ENCODE measurements around the gene SMIM38. TPM values are rescaled to one million over a fixed set of nuclear protein-coding genes. Genes with fewer than 3 reads are reported as not detected.

SMIM38 gene
- total RNA-seq, 1 donor from 2014 or later = 0.26 TPM

DNA sequence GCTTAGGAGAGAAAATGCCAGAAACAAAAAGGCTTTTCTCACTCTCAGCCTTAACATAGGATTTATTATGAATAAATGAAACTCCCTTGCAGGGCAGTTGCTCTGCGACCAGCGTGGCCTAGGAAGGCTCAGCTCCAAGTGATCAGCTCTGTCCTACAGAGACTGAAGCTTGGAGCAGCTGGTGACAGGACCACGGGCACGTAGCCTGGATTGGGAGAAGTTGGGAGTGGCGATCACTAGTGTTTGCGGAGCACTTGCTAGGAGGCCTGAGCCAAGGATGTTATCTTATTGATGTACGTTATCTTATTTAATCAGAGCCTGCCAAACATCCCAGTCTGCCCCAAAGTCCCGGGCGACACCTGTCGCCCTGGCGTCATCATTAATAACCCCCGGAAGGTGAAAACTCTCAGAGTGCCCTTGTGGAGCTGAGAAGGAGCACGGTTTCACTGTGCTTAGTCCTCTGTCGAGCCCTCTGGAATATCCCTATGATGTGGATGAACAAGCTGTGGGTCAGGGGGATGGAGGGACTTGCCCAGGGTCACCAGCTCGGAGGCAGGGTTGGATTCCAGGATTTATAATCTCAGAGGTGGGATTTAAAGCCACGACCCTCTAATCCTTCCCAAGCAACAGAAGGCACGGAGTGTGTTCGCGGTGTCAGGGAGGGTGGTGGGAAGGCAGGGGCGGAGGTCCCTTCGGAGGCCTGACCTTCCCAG is 40.8 kb upstream of the SMIM38 start:
- intact Hi-C loops (cut with micrococcal nuclease) = no loop called here
- no peak overlapping the region for H3K27ac Mint-ChIP-seq
- peaks cover 9% of the 10 kb centered on the region for H3K9me3 Mint-ChIP-seq
- peaks cover 3% of the 10 kb centered on the region for H3K36me3 Mint-ChIP-seq (ENCODE audit: low read depth)
- no peaks in the 10 kb centered on the region for H3K4me1 Mint-ChIP-seq (ENCODE audit: low read depth)
- H3K4me3 Mint-ChIP-seq = no peak overlapping the region
- no peak for DNase-seq (ENCODE audit: low spot score)
- H3K27me3 Mint-ChIP-seq (ENCODE audit: insufficient read depth) = no peaks in the 10 kb centered on the region

GRCh38 chr11:69115586-69116560 is 39.9 kb upstream of the SMIM38 start:
- no peak overlapping the region for H3K4me3 Mint-ChIP-seq
- peaks cover 4% of the 10 kb centered on the region for H3K4me1 Mint-ChIP-seq (ENCODE audit: low read depth)
- intact Hi-C loops (cut with micrococcal nuclease) = no loop called here
- peaks cover 3% of the 10 kb centered on the region for H3K9me3 Mint-ChIP-seq
- no peak overlapping the region for H3K27ac Mint-ChIP-seq
- no peaks in the 10 kb centered on the region for H3K27me3 Mint-ChIP-seq (ENCODE audit: insufficient read depth)
- H3K36me3 Mint-ChIP-seq (ENCODE audit: low read depth) = no peaks in the 10 kb centered on the region
- DNase-seq (ENCODE audit: low spot score) = no peak

DNA sequence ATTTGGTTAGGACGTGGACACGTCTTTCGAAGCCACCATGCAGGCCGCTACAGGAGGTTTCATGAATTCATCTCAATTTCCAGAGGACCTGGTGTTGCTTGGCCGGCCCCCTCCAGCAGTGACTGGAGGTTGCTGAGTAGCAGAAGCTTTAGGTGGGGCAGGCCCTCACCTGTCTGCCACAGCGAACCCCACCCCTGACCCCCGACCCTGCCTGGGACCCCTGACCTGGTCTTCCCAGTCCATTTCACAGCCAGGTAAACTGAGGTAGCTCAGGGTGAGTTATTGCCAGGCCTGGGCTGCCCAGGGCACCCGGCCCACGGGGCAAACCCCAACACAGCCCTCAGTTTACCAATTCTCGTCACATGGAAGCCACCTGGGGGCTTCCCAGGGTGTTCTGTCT is 39.1 kb upstream of the SMIM38 start:
- intact Hi-C loops (cut with micrococcal nuclease) = no loop called here
- peaks cover 10% of the 10 kb centered on the region for H3K4me1 Mint-ChIP-seq (ENCODE audit: low read depth)
- H3K9me3 Mint-ChIP-seq = no peaks in the 10 kb centered on the region
- no peaks in the 10 kb centered on the region for H3K27me3 Mint-ChIP-seq (ENCODE audit: insufficient read depth)
- no peak for DNase-seq (ENCODE audit: low spot score)
- no peak overlapping the region for H3K27ac Mint-ChIP-seq
- no peaks in the 10 kb centered on the region for H3K36me3 Mint-ChIP-seq (ENCODE audit: low read depth)
- H3K4me3 Mint-ChIP-seq = no peak overlapping the region

- Mint-ChIP-seq H3K9me3 (peaks cover 3% of the 10 kb centered on the region), H3K4me1 (ENCODE audit: low read depth) (peaks cover 28% of the 10 kb centered on the region), H3K36me3 (ENCODE audit: low read depth) (no peaks in the 10 kb centered on the region), H3K27ac (no peak overlapping the region), H3K4me3 (no peak overlapping the region), H3K27me3 (ENCODE audit: insufficient read depth) (no peaks in the 10 kb centered on the region)
- no peak for DNase-seq (ENCODE audit: low spot score)
- intact Hi-C loops (cut with micrococcal nuclease) = no loop called here
Measured at GRCh38 chr11:69119190-69119589, 36.5 kb upstream of the SMIM38 start.

DNA sequence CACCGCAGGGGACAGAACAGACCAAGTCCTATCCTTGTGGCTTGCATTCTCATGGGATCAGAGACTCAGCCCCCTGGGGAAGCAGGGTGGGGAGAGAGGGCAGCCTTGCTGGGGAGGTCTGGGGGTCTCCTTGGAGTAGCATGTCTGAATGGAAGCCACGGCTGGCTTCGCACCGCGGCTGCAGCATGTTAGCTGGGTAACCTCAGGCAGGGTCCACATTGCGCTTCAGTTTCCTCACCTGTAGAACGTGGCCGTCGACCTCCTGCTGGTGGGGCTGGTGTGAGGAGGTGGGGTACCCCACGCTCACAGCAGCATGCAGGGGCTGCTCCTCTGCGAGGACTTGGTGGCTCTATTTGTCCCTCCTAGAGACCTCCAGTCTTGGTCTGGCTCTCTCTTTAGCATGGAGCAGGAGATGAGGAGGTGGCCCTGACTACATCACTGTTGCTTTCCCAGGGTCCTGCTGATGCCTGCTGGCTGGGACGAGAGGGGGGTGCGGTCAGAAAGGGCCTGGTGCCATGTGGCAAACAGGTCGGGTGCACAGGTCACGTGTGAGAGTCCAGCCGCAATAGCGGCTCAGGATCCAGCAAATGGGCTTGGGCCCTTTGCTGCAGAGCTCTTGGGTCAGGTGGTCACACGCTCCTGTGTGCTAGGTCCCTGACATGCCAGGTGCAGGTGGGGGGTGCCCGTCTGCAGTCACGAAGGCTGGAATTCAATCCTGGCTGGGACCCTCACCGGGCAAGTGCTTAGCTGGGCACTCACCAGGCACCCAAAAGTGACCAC is 35.4 kb upstream of the SMIM38 start:
- Mint-ChIP-seq H3K27ac (no peak overlapping the region), H3K9me3 (peaks cover 6% of the 10 kb centered on the region), H3K4me1 (ENCODE audit: low read depth) (peaks cover 36% of the 10 kb centered on the region), H3K4me3 (no peak overlapping the region), H3K27me3 (ENCODE audit: insufficient read depth) (peaks cover 2% of the 10 kb centered on the region), H3K36me3 (ENCODE audit: low read depth) (no peaks in the 10 kb centered on the region)
- DNase-seq (ENCODE audit: low spot score) = no peak
- intact Hi-C loops (cut with micrococcal nuclease) = loop anchor here (5.0 kb wide), 2 partner anchors 427 to 522 kb away; partner anchors contain the start of gene CCND1

DNA sequence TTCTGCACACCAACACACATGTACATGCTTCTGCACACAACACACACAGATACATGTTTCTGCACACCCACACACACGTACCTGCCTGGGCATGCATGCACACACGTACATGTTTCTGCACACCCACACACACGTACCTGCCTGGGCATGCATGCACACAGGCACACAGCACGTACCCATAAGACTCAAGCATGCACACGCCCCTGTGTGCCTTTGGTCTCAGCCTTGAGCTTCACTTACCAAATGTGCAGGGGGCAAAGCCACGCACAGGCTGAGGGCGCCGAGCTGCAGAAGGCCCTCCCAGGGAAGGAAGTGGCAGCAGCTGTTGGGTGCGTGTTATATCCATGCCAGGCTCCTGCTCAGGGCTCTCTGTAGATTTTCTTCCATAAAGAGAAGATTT is 34.7 kb upstream of the SMIM38 start:
- peaks cover 36% of the 10 kb centered on the region for H3K4me1 Mint-ChIP-seq (ENCODE audit: low read depth)
- peak overlapping the region; percentile 76 for H3K27ac Mint-ChIP-seq
- H3K4me3 Mint-ChIP-seq = no peak overlapping the region
- intact Hi-C loops (cut with micrococcal nuclease) = loop anchor here (5.0 kb wide), 2 partner anchors 426 to 521 kb away; partner anchors contain the start of gene CCND1
- peaks cover 2% of the 10 kb centered on the region for H3K27me3 Mint-ChIP-seq (ENCODE audit: insufficient read depth)
- no peaks in the 10 kb centered on the region for H3K36me3 Mint-ChIP-seq (ENCODE audit: low read depth)
- H3K9me3 Mint-ChIP-seq = peaks cover 6% of the 10 kb centered on the region
- no peak for DNase-seq (ENCODE audit: low spot score)

DNA sequence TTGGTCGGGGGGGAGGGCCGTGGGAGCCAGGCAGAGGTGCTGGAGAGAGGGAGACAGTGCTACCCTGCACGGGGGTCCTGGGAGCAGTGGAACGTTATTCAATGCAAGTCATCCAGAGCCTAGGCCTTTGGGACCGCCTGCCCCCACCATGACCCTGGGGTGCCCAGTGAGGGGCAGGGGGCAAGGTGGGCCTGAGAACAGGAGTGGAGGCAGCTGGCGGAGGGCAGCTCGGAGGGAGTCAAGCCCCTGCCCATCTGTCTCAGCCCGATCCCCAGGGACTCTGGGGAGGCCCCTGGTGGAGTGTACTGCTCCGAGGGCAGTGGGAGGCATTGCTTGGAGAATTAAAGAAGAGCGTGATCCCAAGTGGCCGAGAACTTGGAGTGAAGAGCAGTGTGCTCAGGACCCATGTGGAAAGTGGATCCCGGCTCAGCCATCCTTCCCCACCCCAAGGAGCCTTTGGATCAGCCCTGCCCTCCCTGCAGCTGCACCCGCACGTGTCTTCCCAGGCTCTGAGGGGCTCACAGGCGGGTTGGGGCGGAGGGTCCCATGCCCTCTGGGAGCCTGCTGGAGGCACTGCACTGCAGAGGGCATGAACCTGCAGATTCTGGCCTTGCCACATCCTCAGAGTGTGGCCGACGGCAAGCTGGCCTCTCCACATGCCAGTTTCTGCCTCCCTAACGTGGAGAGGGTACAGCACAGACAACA is 34.0 kb upstream of the SMIM38 start:
- Mint-ChIP-seq H3K4me1 (ENCODE audit: low read depth) (peaks cover 36% of the 10 kb centered on the region), H3K27me3 (ENCODE audit: insufficient read depth) (peaks cover 2% of the 10 kb centered on the region), H3K4me3 (no peak overlapping the region), H3K9me3 (peaks cover 6% of the 10 kb centered on the region), H3K27ac (peak overlapping the region; percentile 76), H3K36me3 (ENCODE audit: low read depth) (no peaks in the 10 kb centered on the region)
- no peak for DNase-seq (ENCODE audit: low spot score)
- intact Hi-C loops (cut with micrococcal nuclease) = loop anchor here (5.0 kb wide), 2 partner anchors 426 to 521 kb away; partner anchors contain the start of gene CCND1

DNA sequence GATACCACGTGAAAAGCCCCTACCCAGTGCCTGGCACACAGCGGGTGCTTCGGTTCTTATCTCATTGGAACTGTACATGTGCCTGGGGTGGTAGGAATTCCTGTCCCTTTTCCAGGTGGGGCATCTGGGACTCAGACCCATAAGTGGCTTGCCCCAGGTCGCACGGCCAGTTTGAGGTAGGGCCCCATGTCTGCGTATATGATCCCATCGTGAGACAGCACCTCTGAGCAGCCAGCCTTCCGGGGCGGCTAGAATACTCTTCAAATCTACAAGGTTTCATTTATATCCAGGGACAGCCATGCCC is 33.5 kb upstream of the SMIM38 start:
- Mint-ChIP-seq H3K4me1 (ENCODE audit: low read depth) (peaks cover 36% of the 10 kb centered on the region), H3K36me3 (ENCODE audit: low read depth) (no peaks in the 10 kb centered on the region), H3K4me3 (peak overlapping the region; percentile 22), H3K9me3 (peaks cover 6% of the 10 kb centered on the region), H3K27me3 (ENCODE audit: insufficient read depth) (peaks cover 2% of the 10 kb centered on the region), H3K27ac (no peak overlapping the region)
- DNase-seq (ENCODE audit: low spot score) = no peak
- intact Hi-C loops (cut with micrococcal nuclease) = loop anchor here (5.0 kb wide), 2 partner anchors 425 to 520 kb away; partner anchors contain the start of gene CCND1

DNA sequence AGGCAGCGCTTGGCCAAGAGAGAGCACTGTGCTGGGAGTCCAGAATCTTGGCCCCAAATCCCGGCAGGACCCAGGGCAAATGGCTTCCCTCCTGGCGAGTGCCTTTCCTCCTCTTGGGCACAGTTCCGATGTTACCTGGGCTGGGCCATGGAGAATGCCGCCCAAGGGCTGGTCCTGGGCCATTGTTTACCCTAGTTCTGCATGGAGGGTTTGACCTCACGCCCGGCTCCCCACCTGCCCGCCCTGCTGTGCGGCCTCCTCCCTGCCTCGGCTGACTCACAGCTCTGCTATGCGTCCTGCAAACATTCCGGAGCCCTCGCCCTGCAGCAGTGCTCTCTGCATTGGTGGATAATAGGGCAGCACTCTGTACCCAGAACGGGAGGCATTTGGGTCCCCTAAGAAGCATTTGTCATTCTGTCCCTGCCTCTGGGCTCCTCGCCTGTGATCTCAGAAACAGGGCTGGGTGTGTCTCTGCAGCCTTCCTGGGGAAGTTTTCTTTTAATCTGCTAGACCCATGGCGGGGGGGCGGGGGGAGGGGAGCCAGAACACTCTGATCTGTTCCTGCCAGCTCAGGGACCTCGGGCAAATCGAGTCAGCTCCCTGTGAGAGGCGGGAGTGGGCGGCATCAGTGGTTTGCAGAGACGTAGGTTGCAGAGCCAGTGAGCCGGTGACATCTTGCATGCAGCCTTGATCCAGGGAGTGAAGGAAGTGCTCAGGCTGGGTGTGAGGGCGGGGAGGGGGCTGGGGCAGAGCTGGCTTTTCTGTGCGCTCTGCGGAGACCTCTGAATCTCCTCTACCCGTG is 32.9 kb upstream of the SMIM38 start:
- H3K9me3 Mint-ChIP-seq = peaks cover 7% of the 10 kb centered on the region
- peak overlapping the region; percentile 59 for H3K4me3 Mint-ChIP-seq
- intact Hi-C loops (cut with micrococcal nuclease) = loop anchor here (1.0 to 5.0 kb wide), 7 partner anchors 43 to 519 kb away; partner anchors contain the start of gene CCND1
- peak overlapping the region; percentile 5 for H3K27ac Mint-ChIP-seq
- H3K27me3 Mint-ChIP-seq (ENCODE audit: insufficient read depth) = peaks cover 2% of the 10 kb centered on the region
- peaks cover 36% of the 10 kb centered on the region for H3K4me1 Mint-ChIP-seq (ENCODE audit: low read depth)
- H3K36me3 Mint-ChIP-seq (ENCODE audit: low read depth) = no peaks in the 10 kb centered on the region
- peak; percentile 40 for DNase-seq (ENCODE audit: low spot score)

- H3K4me1 Mint-ChIP-seq (ENCODE audit: low read depth) = peaks cover 36% of the 10 kb centered on the region
Measured at GRCh38 chr11:69123593-69124545, 31.9 kb upstream of the SMIM38 start.

GRCh38 chr11:69125861-69126260 is 29.9 kb upstream of the SMIM38 start:
- Mint-ChIP-seq H3K4me3 (no peak overlapping the region), H3K27me3 (ENCODE audit: insufficient read depth) (peaks cover 2% of the 10 kb centered on the region), H3K36me3 (ENCODE audit: low read depth) (no peaks in the 10 kb centered on the region), H3K27ac (no peak overlapping the region), H3K9me3 (peaks cover 20% of the 10 kb centered on the region), H3K4me1 (ENCODE audit: low read depth) (peaks cover 32% of the 10 kb centered on the region)
- intact Hi-C loops (cut with micrococcal nuclease) = no loop called here
- DNase-seq (ENCODE audit: low spot score) = no peak

More at GRCh38 chr11:69123593-69124545, 31.9 kb upstream of the SMIM38 start:
- DNase-seq (ENCODE audit: low spot score) = no peak
- no peaks in the 10 kb centered on the region for H3K36me3 Mint-ChIP-seq (ENCODE audit: low read depth)
- peaks cover 17% of the 10 kb centered on the region for H3K9me3 Mint-ChIP-seq
- peak overlapping the region; percentile 39 for H3K4me3 Mint-ChIP-seq
- peak overlapping the region; percentile 68 for H3K27ac Mint-ChIP-seq
- intact Hi-C loops (cut with micrococcal nuclease) = loop anchor here (1.0 to 5.0 kb wide), 7 partner anchors 42 to 518 kb away; partner anchors contain the start of gene CCND1
- H3K27me3 Mint-ChIP-seq (ENCODE audit: insufficient read depth) = peaks cover 2% of the 10 kb centered on the region

Measured in activated T-helper 1 cell treated with anti-CD3 and anti-CD28 coated beads, Interleukin-12 subunit alpha, Interleukin-12 subunit beta, Interleukin-2, Interleukin-4 antibody, amounts not matched to agents 30 ng/mL and 10 ng/mL and 1 ng/mL, durations not matched to agents 14 hours and 24 hours and 36 hours (primary cell).